Mucosa of stomach (tissue), 1 donor: ENCODE measurements around the gene CZIB.

ENCODE experiments used
- H3K27me3 ChIP-seq: one replicate; pipeline ENCODE4 v1.7.0; 2013; ENCODE audit warnings: mild to moderate bottlenecking, low read length; ENCODE audit not compliant: control insufficient read depth, insufficient read depth
- H3K36me3 ChIP-seq: one replicate; pipeline ENCODE4 v1.7.0; 2013; ENCODE audit warnings: low read length; ENCODE audit not compliant: control insufficient read depth, insufficient read depth
- H3K4me1 ChIP-seq: one replicate; pipeline ENCODE4 v1.7.0; 2013; ENCODE audit warnings: mild to moderate bottlenecking, low read length; ENCODE audit not compliant: control insufficient read depth, insufficient read depth
- H3K4me3 ChIP-seq: one replicate; pipeline ENCODE4 v1.7.0; 2013; ENCODE audit warnings: low read length
- H3K9ac ChIP-seq: one replicate; pipeline ENCODE4 v1.7.0; 2013; ENCODE audit warnings: mild to moderate bottlenecking, low read length, moderate library complexity
- H3K9me3 ChIP-seq: one replicate; pipeline ENCODE4 v1.7.0; 2013; ENCODE audit warnings: mild to moderate bottlenecking, low read length, moderate library complexity; ENCODE audit not compliant: control insufficient read depth
- donor health status: Pancreatic carcinoma.

Gene CZIB

DNA sequence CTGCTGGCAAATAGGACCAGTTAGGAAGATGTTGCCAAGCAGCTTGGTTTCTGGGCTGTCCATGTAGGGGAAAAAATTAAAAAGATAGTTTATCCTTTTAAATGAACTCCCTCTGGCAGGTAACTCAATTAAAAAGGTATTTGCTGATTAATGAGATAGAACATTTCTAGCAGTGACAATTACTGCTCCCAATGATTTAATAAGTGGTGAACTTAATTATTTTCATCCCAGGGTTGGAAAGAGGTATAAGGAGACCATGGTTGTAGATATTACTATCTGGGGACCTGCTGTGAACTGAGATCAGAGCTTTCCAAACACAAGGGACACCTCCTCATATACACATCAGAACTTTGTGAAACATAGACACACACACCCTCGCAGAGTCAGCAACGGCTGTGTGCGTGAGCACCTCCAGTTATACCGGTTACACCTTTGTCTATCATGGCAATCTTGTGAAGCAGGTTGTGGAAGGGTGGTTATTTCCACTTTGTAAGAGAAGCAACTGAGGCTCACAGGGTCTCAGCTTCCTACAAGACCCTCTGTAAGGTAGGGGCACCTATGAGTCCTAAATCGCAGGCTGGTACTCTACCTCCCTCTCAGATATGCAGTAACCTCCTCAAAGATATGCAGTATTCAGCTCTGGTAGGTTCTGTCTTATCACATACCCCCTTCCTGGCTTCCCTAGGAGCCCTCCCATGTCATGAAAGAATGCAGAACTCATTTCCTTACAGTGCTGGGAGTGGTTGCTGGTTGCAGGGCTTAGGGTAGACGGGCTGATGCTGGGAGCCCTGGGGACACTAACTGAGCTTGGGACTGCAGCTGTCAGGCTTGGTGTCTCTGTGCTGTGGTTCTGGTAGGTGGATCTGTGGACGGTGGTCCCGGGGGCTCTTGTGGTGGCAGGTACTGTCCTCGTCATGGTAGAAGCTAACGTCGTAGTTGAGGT lies 36.3 kb upstream of the CZIB start:
- Histone ChIP-seq H3K4me3 (peak overlapping the region; percentile 9), H3K27me3 (no peaks in the 10 kb centered on the region), H3K4me1 (peaks cover 17% of the 10 kb centered on the region), H3K9ac (no peak overlapping the region), H3K36me3 (no peaks in the 10 kb centered on the region), H3K9me3 (no peaks in the 10 kb centered on the region)

GRCh38 chr1:53255031-53255430 lies 34.6 kb upstream of the CZIB start:
- no peaks in the 10 kb centered on the region for H3K27me3 ChIP-seq
- no peak overlapping the region for H3K9ac ChIP-seq

DNA sequence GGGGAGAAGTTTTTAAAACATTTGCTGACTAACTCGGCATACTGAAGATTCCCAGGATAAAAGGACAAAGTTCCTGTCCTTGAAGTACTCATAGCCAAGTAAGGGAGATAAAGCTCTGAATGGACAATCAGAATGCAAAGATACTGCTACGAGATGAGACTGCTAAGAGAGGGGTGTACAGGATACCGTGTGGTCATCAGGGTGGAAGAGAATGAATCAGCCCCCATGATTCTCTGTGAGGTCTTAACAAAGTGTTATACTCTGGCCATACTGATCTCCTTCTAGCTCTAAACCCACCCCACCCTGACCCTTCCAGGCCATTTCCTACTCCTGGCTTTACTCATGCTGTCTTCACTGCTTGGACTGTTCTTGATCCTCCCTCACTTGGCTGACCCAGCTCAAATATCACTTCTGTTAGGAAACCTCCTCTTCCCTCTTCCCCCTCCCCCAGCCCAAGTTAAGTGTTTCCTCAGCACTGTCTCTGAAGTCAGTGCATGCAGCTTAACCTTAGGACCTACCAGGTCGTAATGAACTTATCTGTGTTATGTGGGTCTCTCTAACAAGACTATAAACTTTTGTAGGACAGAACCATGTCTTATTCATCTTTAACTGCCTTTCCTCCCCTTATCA lies 33.7 kb upstream of the CZIB start:
- Histone ChIP-seq H3K27me3 (no peaks in the 10 kb centered on the region), H3K4me3 (no peak overlapping the region), H3K9ac (no peak overlapping the region), H3K4me1 (peaks cover 24% of the 10 kb centered on the region), H3K36me3 (no peaks in the 10 kb centered on the region), H3K9me3 (no peaks in the 10 kb centered on the region)

More at GRCh38 chr1:53255031-53255430, 34.6 kb upstream of the CZIB start:
- H3K4me3 ChIP-seq, result no peak overlapping the region
- H3K9me3 ChIP-seq, result no peaks in the 10 kb centered on the region
- peaks cover 17% of the 10 kb centered on the region for H3K4me1 ChIP-seq
- no peaks in the 10 kb centered on the region for H3K36me3 ChIP-seq

- no peak overlapping the region for H3K4me3 ChIP-seq
- H3K4me1 ChIP-seq, result peaks cover 8% of the 10 kb centered on the region
- H3K9me3 ChIP-seq, result no peaks in the 10 kb centered on the region
- H3K36me3 ChIP-seq, result no peaks in the 10 kb centered on the region
- no peaks in the 10 kb centered on the region for H3K27me3 ChIP-seq
- no peak overlapping the region for H3K9ac ChIP-seq
These were observed 29.9 kb upstream of the CZIB start for GRCh38 chr1:53250325-53250724.

- H3K9ac ChIP-seq, result no peak overlapping the region
- no peaks in the 10 kb centered on the region for H3K9me3 ChIP-seq
- H3K4me3 ChIP-seq, result no peak overlapping the region
- no peaks in the 10 kb centered on the region for H3K27me3 ChIP-seq
- no peaks in the 10 kb centered on the region for H3K36me3 ChIP-seq
- peaks cover 8% of the 10 kb centered on the region for H3K4me1 ChIP-seq
These were observed 29.3 kb upstream of the CZIB start for GRCh38 chr1:53249706-53250105.

DNA sequence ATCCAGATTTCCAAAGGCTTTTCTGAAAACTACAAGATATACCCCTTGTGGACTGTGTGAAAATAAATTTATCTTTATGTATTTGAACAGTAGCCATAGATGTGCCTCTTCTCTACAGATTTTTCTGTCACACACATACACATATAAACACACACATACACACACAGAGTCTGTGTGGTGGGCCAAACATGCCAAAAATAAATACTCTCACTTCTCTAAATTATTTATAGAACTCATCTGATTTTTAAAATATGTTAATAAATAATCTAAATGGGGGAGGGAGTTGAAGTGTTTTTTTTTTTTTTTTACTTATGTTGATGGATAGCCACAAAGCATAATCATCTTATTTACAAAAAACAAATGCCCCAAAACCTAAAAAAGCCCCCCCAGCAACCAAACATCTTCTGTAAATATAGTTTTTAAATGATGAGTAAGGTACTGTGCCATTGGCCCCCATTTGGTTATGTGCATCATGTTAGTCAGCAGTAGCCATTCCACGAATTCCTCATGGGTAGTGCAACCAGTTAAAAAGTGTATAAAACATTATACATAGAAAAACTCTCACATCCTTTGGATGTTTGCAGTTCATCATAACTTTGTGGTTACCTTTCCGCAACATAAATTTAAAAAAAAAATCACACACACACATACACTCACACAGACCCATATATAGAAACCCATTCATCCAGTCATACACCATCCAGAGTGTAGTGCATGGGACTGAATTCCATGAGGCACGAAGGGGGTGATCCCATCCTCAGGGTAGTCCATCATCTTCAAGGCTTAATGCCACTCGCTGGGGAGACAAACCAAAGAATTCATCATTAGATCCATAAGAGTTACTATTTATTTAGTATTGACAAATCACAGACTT lies 26.1 kb upstream of the CZIB start:
- H3K27me3 ChIP-seq, result no peaks in the 10 kb centered on the region
- H3K4me3 ChIP-seq, result no peak overlapping the region

DNA sequence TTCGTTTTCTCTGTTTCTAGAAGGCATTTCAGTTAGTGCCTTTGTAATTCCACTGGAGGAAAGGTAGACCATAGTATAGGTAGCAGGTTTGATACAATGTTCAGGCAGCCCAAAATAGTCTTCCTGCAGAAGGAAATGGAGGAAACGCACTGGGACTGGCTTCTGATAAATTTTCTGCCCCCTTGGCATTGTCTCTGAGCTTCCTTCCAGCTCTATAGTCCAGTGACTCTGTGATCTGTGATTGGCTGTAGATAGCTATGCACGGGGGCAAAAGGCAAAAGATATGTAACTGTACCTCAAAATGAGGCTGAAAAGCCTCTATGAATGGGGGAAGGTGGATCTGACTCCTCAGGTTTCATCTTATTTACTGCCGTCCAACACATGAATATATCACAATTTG lies 23.7 kb upstream of the CZIB start:
- Histone ChIP-seq H3K4me3 (no peak overlapping the region), H3K9me3 (no peaks in the 10 kb centered on the region), H3K27me3 (no peaks in the 10 kb centered on the region), H3K36me3 (no peaks in the 10 kb centered on the region), H3K4me1 (peaks cover 4% of the 10 kb centered on the region), H3K9ac (no peak overlapping the region)

More for the DNA sequence above, 26.1 kb upstream of the CZIB start:
- H3K36me3 ChIP-seq, result no peaks in the 10 kb centered on the region
- no peak overlapping the region for H3K9ac ChIP-seq
- H3K9me3 ChIP-seq, result no peaks in the 10 kb centered on the region
- peaks cover 8% of the 10 kb centered on the region for H3K4me1 ChIP-seq

- Histone ChIP-seq H3K9me3 (no peaks in the 10 kb centered on the region), H3K36me3 (no peaks in the 10 kb centered on the region), H3K4me3 (no peak overlapping the region), H3K9ac (no peak overlapping the region), H3K4me1 (peaks cover 8% of the 10 kb centered on the region), H3K27me3 (no peaks in the 10 kb centered on the region)
These were observed 21.9 kb upstream of the CZIB start for GRCh38 chr1:53242381-53242780.

GRCh38 chr1:53241828-53242227 lies 21.4 kb upstream of the CZIB start:
- no peak overlapping the region for H3K9ac ChIP-seq
- H3K9me3 ChIP-seq, result no peaks in the 10 kb centered on the region
- no peaks in the 10 kb centered on the region for H3K36me3 ChIP-seq
- no peaks in the 10 kb centered on the region for H3K27me3 ChIP-seq
- H3K4me1 ChIP-seq, result peaks cover 8% of the 10 kb centered on the region
- no peak overlapping the region for H3K4me3 ChIP-seq

DNA sequence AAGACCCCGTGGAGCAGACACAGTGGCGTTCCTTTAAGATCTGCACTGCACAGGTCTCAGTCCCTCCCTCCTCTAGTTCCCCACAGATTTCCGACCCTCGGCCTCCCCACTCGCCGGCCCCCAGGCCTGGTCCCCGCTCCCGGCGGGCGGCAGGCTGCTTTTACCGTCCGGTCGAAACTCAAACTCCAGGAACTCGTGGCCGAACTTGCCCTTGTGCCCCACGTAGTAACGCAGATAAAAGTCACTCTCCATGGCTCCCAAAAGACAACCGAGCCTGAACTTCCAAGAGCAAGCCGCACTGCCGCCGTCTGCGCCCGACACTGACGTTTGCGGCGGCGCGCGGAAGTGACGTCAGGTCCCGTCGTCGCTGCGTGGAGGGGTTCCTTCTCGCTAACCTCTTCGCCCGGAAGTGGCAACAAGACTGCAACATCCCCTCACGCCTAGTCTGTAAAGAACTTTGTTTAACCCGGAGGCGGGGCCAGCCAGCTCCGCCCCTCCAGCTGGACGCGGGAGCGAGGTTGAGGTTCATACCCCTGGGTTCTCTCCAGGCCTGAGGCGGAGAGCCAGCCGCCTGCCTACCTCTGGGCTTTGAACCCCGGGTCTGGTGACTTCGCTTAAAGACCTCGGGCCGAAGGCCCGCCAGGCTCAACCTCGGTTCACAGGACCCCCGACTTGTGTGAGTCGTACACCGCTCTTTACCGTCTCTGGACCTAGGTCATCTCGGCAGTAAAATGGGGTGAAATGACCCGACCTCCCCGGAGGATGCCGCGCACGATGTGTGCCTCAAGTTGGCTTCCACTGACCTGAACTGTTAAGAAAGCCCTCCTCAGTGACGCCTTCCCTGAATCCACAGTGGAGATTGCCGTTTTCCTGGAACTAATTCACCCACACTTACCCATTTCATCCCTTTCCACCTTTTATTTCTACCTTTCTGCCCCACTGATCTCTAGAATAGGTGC lies 18.0 kb upstream of the CZIB start, which contains the start of gene MAGOH:
MAGOH (minus strand) TSS at position 322 of the 959 bp plus-strand sequence; CDS start at position 252, 70 bp downstream.
- Histone ChIP-seq H3K4me3 (peak within 1 kb of the TSS; percentile 75), H3K4me1 (peaks cover 8% of the 10 kb centered on the region), H3K36me3 (no peaks in the 10 kb centered on the region), H3K27me3 (no peaks in the 10 kb centered on the region), H3K9me3 (no peaks in the 10 kb centered on the region), H3K9ac (peak within 1 kb of the TSS; percentile 95)

DNA sequence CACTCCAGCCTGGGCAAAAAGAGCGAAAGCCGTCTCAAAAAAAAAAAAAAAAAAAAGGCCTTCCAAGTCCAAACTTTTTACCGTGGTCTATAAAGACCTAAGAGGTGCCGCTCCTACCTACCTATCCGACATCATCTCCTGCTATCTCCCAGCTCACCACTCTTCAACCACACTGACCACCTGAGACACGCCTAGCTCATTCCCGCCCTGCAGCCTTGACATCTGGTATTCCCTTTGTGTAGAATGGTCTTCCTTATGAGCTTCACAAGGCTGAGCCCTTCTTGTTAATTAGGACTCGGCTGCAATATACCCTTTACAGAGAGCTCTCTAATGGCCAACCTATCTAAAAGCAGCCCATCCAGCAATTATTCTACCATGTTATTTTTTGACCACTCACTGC lies 17.2 kb upstream of the CZIB start:
- Histone ChIP-seq H3K9me3 (no peaks in the 10 kb centered on the region), H3K27me3 (no peaks in the 10 kb centered on the region), H3K9ac (peak overlapping the region; percentile 95), H3K36me3 (no peaks in the 10 kb centered on the region), H3K4me3 (peak overlapping the region; percentile 75), H3K4me1 (peaks cover 8% of the 10 kb centered on the region)
